GM12891 (cell line): ENCODE data around the gene GDNF.

Experiments
- PAX5 ChIP-seq: IDR thresholded peaks from 2 replicates; pipeline ENCODE4 v1.6.1; 2011; ENCODE audit warnings: low read length, moderate library complexity, mild to moderate bottlenecking; ENCODE audit not compliant: insufficient read depth, severe bottlenecking
- POLR2A ChIP-seq: IDR thresholded peaks from 2 replicates; pipeline ENCODE4 v1.6.1; 2011; ENCODE audit warnings: low read depth, low read length, control low read depth
- POLR2AphosphoS5 ChIP-seq: IDR thresholded peaks from 2 replicates; pipeline ENCODE4 v1.6.1; 2011; ENCODE audit warnings: low read depth, low read length, control low read depth
- POU2F2 ChIP-seq: IDR thresholded peaks from 2 replicates; pipeline ENCODE4 v1.6.1; 2011; ENCODE audit warnings: low read depth, mild to moderate bottlenecking, control low read depth, low read length, moderate library complexity
- SPI1 ChIP-seq: IDR thresholded peaks from 2 replicates; pipeline ENCODE4 v1.6.1; 2011; ENCODE audit warnings: low read depth, low read length, control low read depth
- TAF1 ChIP-seq: IDR thresholded peaks from 2 replicates; pipeline ENCODE4 v1.6.1; 2011; ENCODE audit warnings: low read depth, low read length, control low read depth

DNA sequence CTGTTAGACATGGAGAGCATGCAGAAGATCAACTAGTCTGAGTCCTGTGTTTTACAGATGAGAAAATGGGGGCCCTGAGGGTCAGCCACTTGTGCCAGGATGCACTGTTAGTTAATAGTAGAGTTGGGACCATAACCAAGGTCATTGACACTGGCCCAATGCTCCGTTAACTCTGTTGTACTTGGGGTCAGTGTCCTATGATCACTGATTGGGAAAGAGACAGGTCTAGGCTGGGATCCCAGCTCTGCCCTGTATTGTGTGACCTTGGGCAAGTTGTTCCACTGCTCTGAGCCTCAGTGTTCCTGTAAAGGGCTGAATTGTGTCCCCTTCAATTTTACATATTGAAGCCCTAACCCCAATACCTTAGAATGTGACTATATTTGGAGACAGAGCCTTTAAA is 70.0 kb downstream of the GDNF start:
- TF ChIP-seq TAF1 (no peak), SPI1 (no peak), POU2F2 (no peak), POLR2A (no peak), POLR2AphosphoS5 (no peak), PAX5 (no peak)
